HepG2 (cell line): ENCODE results near the gene DOCK9. TPM values are rescaled to one million over a fixed set of nuclear protein-coding genes. Genes with fewer than 3 reads are reported as not detected.

Source experiments
- ATAC-seq: fragments of 200-7000 bp; cut with Tn5 transposase; 3 replicates; pipeline ENCODE4 v1.9.1; 2020; ENCODE audit warnings: mild to moderate bottlenecking, moderate library complexity
- BruUV-seq: library from RNA; stranded (reverse); fragments of 400-500 nt; replicated peaks from 2 replicates; lab custom pipeline; 2021; lab: Mats Ljungman, UMichigan
- CTCF ChIA-PET: fragments of 300-600 bp; formaldehyde crosslinking; extraction: SDS; loops from one replicate; lab custom pipeline; 2021; ENCODE audit warnings: low total read pairs, inconsistent platforms, low intra/inter-chr PET ratio; lab: Yijun Ruan, JAX
- POLR2A ChIA-PET: fragments of 350-600 bp; sonication (Branson Sonifier 250); formaldehyde crosslinking; loops from one replicate; lab custom pipeline; 2020; ENCODE audit warnings: antibody characterized with exemption, inconsistent platforms; lab: Yijun Ruan, JAX
- DNase-seq: peaks from one replicate; pipeline ENCODE4 v3.0.0-alpha.2; 2015; ENCODE audit warnings: low spot score
- FAIRE-seq: peaks from 3 replicates; lab custom pipeline; 2011; peaks lifted over from hg19 to GRCh38; lab: Jason Lieb, UNC
- H2AFZ ChIP-seq: one replicate; pipeline ENCODE4 v1.6.1; 2011; ENCODE audit warnings: low read length, inconsistent platforms
- H3K27ac ChIP-seq: fragments of 300-600 bp; 3 replicates; pipeline ENCODE4 v1.8.0; 2011; ENCODE audit warnings: mixed run types, mild to moderate bottlenecking, mixed read lengths, low read length, inconsistent platforms; ENCODE audit not compliant: insufficient read depth; ENCODE audit errors: extremely low read length
- H3K27me3 ChIP-seq, 2 experiments: fragments of 200-600 bp in 1 of 2; 2 replicates in 1 of 2; 3 replicates in 1 of 2; pipeline versions ENCODE4 v1.6.0 to v1.8.0; 2011; ENCODE audit warnings: low read length in 2 of 2, mild to moderate bottlenecking in 2 of 2, moderate library complexity in 2 of 2, inconsistent platforms in 1 of 2; ENCODE audit not compliant: insufficient read depth in 2 of 2, control insufficient read depth in 1 of 2
- H3K36me3 ChIP-seq, 2 experiments: fragments of 200-600 bp in 1 of 2; replicated peaks in 1 of 2; 2 replicates in 1 of 2; 3 replicates in 1 of 2; pipeline versions ENCODE4 v1.5.1 to v1.8.0; 2011; ENCODE audit warnings: low read length in 2 of 2, inconsistent platforms in 1 of 2; ENCODE audit not compliant: insufficient read depth in 2 of 2, control insufficient read depth in 1 of 2
- H3K4me1 ChIP-seq: 2 replicates; pipeline ENCODE4 v1.5.1; 2012; ENCODE audit warnings: low read length, inconsistent platforms; ENCODE audit not compliant: insufficient read depth
- H3K4me2 ChIP-seq: 2 replicates; pipeline ENCODE4 v1.6.0; 2011; ENCODE audit warnings: low read depth, low read length, inconsistent platforms
- H3K4me3 ChIP-seq, 3 experiments: fragments of 200-600 bp in 1 of 3; sonication (generic), shearing (Covaris generic) in 1 of 3; replicated peaks in 1 of 3; 2 replicates each; pipeline ENCODE4 v1.5.1; 2011 to 2016; ENCODE audit warnings: low read length in 3 of 3, inconsistent platforms in 2 of 3, low read depth in 2 of 3, mild to moderate bottlenecking in 2 of 3, control low read depth in 1 of 3, mixed read lengths in 1 of 3; ENCODE audit not compliant: insufficient read depth in 1 of 3
- H3K79me2 ChIP-seq: one replicate; pipeline ENCODE4 v1.6.1; 2011; ENCODE audit warnings: low read length, inconsistent platforms; ENCODE audit not compliant: insufficient read depth
- H3K9ac ChIP-seq: 2 replicates; pipeline ENCODE4 v1.6.0; 2011; ENCODE audit warnings: mild to moderate bottlenecking, low read depth, low read length, inconsistent platforms; ENCODE audit not compliant: insufficient read depth
- H3K9me3 ChIP-seq: 2 replicates; pipeline ENCODE4 v1.5.1; 2012; ENCODE audit warnings: mild to moderate bottlenecking, low read length
- H4K20me1 ChIP-seq: 2 replicates; pipeline ENCODE4 v1.6.0; 2011; ENCODE audit warnings: inconsistent platforms, mild to moderate bottlenecking, low read length, moderate library complexity; ENCODE audit not compliant: insufficient read depth
- AKAP8 ChIP-seq: sonication (generic); formaldehyde crosslinking; IDR thresholded peaks from 2 replicates; pipeline ENCODE4 v1.5.1; 2020; ENCODE audit warnings: mild to moderate bottlenecking, missing genetic modification reagents
- CSRNP2 ChIP-seq: sonication (generic); formaldehyde crosslinking; conservative IDR thresholded peaks from 2 replicates; pipeline ENCODE4 v1.8.0; 2022; ENCODE audit warnings: low read depth, missing genetic modification reagents
- HMG20B ChIP-seq: conservative IDR thresholded peaks from 2 replicates; pipeline ENCODE4 v1.6.1; 2016; ENCODE audit warnings: missing genetic modification reagents, missing compliant biosample characterization
- KDM5B ChIP-seq: sonication (generic); formaldehyde crosslinking; IDR thresholded peaks from 2 replicates; pipeline ENCODE4 v1.4.0; 2020; ENCODE audit warnings: missing genetic modification reagents, mild to moderate bottlenecking, borderline replicate concordance
- MEIS1 ChIP-seq: sonication (generic); formaldehyde crosslinking; IDR thresholded peaks from 2 replicates; pipeline ENCODE4 v1.9.0; 2021; ENCODE audit warnings: mild to moderate bottlenecking, missing genetic modification reagents, moderate library complexity, borderline replicate concordance
- MIER2 ChIP-seq: IDR thresholded peaks from 2 replicates; pipeline ENCODE4 v1.6.1; 2016; ENCODE audit warnings: missing biosample characterization, missing genetic modification reagents
- MLX ChIP-seq: IDR thresholded peaks from 2 replicates; pipeline ENCODE4 v1.6.1; 2016
- MTA3 ChIP-seq: sonication (generic); formaldehyde crosslinking; IDR thresholded peaks from 2 replicates; pipeline ENCODE4 v1.4.0; 2020; ENCODE audit warnings: missing genetic modification reagents
- NFYB ChIP-seq: sonication (generic); formaldehyde crosslinking; IDR thresholded peaks from 2 replicates; pipeline ENCODE4 v1.4.0; 2020; ENCODE audit warnings: missing genetic modification reagents
- RXRA ChIP-seq: sonication (generic); formaldehyde crosslinking; IDR thresholded peaks from 2 replicates; pipeline ENCODE4 v1.5.1; 2020; ENCODE audit warnings: missing genetic modification reagents
- STAG1 ChIP-seq: sonication (generic); formaldehyde crosslinking; IDR thresholded peaks from 2 replicates; pipeline ENCODE4 v1.4.0; 2020; ENCODE audit warnings: missing genetic modification reagents
- TEAD3 ChIP-seq: optimal IDR thresholded peaks from 2 replicates; pipeline ENCODE3; 2016; ENCODE audit warnings: borderline replicate concordance
- YEATS4 ChIP-seq: sonication (generic); formaldehyde crosslinking; IDR thresholded peaks from 2 replicates; pipeline ENCODE4 v1.4.0; 2020; ENCODE audit warnings: missing genetic modification reagents, borderline replicate concordance
- ZBTB39 ChIP-seq: sonication (generic); formaldehyde crosslinking; IDR thresholded peaks from 2 replicates; pipeline ENCODE4 v1.5.0; 2020; ENCODE audit warnings: missing genetic modification reagents
- ZKSCAN1 ChIP-seq: fragments of 150-350 bp; IDR thresholded peaks from 2 replicates; pipeline ENCODE4 v1.6.1; 2014; ENCODE audit warnings: low read length
- ZNF281 ChIP-seq: sonication (generic); formaldehyde crosslinking; IDR thresholded peaks from 2 replicates; pipeline ENCODE4 v1.4.0; 2020; ENCODE audit warnings: missing genetic modification reagents, borderline replicate concordance
- WGBS: methylation state at CpG from one replicate; pipeline ENCODE4 v1.1.6; 2017; ENCODE audit warnings: low lambda C conversion rate; 5-methylcytosine and 5-hydroxymethylcytosine counted together
- in situ Hi-C: cut with HindIII; loops from 2 replicates; pipeline ENCODE4 v1.10.0; 2017; ENCODE audit warnings: low pct_unique_long_range_greater_than_20kb; ENCODE audit not compliant: extremely low pct_ligation_motif_present
- intact Hi-C: fragments of 100-400 bp; cut with micrococcal nuclease; formaldehyde crosslinking; loops from one replicate; pipeline ENCODE4 v1.10.0; 2022; ENCODE audit not compliant: unreplicated experiment
- polyA plus RNA-seq, 8 experiments: library from polyadenylated mRNA; depleted of rRNA in 3 of 8; stranded (reverse) in 7 of 8; unstranded in 1 of 8; fragments of >200 nt; fragmentation: Illumina TruSeq in 4 of 8; extraction: Trizol in 4 of 8; gene quantifications; 2 replicates each; pipeline versions ENCODE4 v1.2.1 to v1.2.3, GENCODE V29; 2011 to 2016; ENCODE audit warnings: low read depth in 4 of 8, missing spikeins in 1 of 8, mixed read lengths in 1 of 8; ENCODE audit not compliant: insufficient read depth in 1 of 8
- total RNA-seq, 5 experiments: library from RNA; depleted of rRNA; stranded (reverse); fragments of >200 nt; fragmentation: Illumina TruSeq; extraction: Trizol; gene quantifications; 2 replicates each; pipeline ENCODE4 v1.2.3, GENCODE V29; 2016; ENCODE audit warnings: low read depth in 1 of 5

The DOCK9 gene
- total and polyA plus RNA-seq, 2 of the 13 experiments (the other 11 are each of a cell fraction or from before 2014, with no cell fraction given): 0.44 to 0.97 TPM

GRCh38 chr13:99015606-99016490 is 38.0 kb upstream of the DOCK9 start:
- Histone ChIP-seq H3K36me3 (no peaks in the 10 kb centered on the region), H3K27me3 (no peaks in the 10 kb centered on the region), H3K4me3 (no peak overlapping the region), H3K9me3 (no peaks in the 10 kb centered on the region), H3K79me2 (no peaks in the 10 kb centered on the region), H3K4me1 (no peaks in the 10 kb centered on the region), H2AFZ (no peak overlapping the region), H3K27ac (no peak overlapping the region)
- 35% methylated on average over 15 of the region's 15 CpGs for WGBS
- ATAC-seq: no peak
- DNase-seq: no peak
- FAIRE-seq: no peak
- no TSS peak for BruUV-seq
- POLR2A ChIA-PET: no interaction called here
- intact Hi-C loops: no loop called here
- TF ChIP-seq MTA3 (CRISPR knock-in tag) (no peak), HMG20B (CRISPR knock-in tag) (no peak), AKAP8 (CRISPR knock-in tag) (no peak), MLX (CRISPR knock-in tag) (no peak), ZBTB39 (CRISPR knock-in tag) (no peak), NFYB (CRISPR knock-in tag) (no peak), TEAD3 (CRISPR knock-in tag) (no peak), ZKSCAN1 (no peak), ZNF281 (CRISPR knock-in tag) (no peak), KDM5B (CRISPR knock-in tag) (no peak), RXRA (no peak), YEATS4 (no peak), MEIS1 (no peak), MIER2 (CRISPR knock-in tag) (no peak), STAG1 (no peak), CSRNP2 (CRISPR knock-in tag) (no peak)
- TF ChIP-seq, all 625 proteins: peak for 0
- H4K20me1 ChIP-seq: no peaks in the 10 kb centered on the region
- CTCF ChIA-PET: no interaction called here
- H3K4me2 ChIP-seq: no peak overlapping the region
- in situ Hi-C loops: no loop called here
- no peak overlapping the region for H3K9ac ChIP-seq
